ENCODE measurements around the gene SRPK3. TPM values are rescaled to one million over a fixed set of nuclear protein-coding genes. Genes with fewer than 3 reads are reported as not detected.
A peak's percentile ranks its signal among the peaks of the same experiment; 100 is the strongest.

SRPK3 gene
- under 1 TPM in 1 of 6 donors, not detected in 5; 0.08 TPM for polyA plus RNA-seq (ENCODE audit: low read depth in 6 of 6)

GRCh38 chrX:153780678-153781427, at the start of gene SRPK3:
Gene SRPK3, plus strand, starts transcription at chrX:153781041. Its CDS starts 46 bp downstream, at chrX:153781087.
- Mint-ChIP-seq H3K27ac (peak within 1 kb of the TSS in 2 of 6 donors; percentile 3 to 32), H3K9me3 (no peaks in the 10 kb centered on the region), H3K4me3 (peak within 1 kb of the TSS in 1 of 8 donors; percentile 48), H3K27me3 (peaks cover 7 to 15% (median 12%) of the 10 kb centered on the region in 3 donors), H3K36me3 (no peaks in the 10 kb centered on the region), H3K4me1 (peaks cover 6 to 10% (median 10%) of the 10 kb centered on the region in 3 donors)
- no peak for DNase-seq
- no peak for ATAC-seq (ENCODE audit: low read depth in 2 of 2)

- Mint-ChIP-seq H3K4me1 (peaks cover 15 to 21% (median 18%) of the 10 kb centered on the region in 3 donors), H3K27ac (peak overlapping the region in 2 of 6 donors; percentile 39 to 55), H3K4me3 (peak overlapping the region in 1 of 8 donors; percentile 54), H3K27me3 (no peaks in the 10 kb centered on the region), H3K9me3 (peaks cover 0 to 12% (median 7%) of the 10 kb centered on the region in 7 donors), H3K36me3 (peaks cover 13 to 24% of the 10 kb centered on the region in 2 donors)
- ATAC-seq (ENCODE audit: low read depth in 2 of 2) = no peak
- no peak for DNase-seq
Measured at GRCh38 chrX:153731117-153731844, 49.6 kb upstream of the SRPK3 start.

GRCh38 chrX:153731845-153732215, 49.0 kb upstream of the SRPK3 start:
- Mint-ChIP-seq H3K4me3 (peak overlapping the region in 1 of 8 donors; percentile 54), H3K27me3 (no peaks in the 10 kb centered on the region), H3K27ac (peak overlapping the region in 1 of 6 donors; percentile 55), H3K9me3 (peaks cover 0 to 12% (median 7%) of the 10 kb centered on the region in 7 donors), H3K4me1 (peaks cover 12 to 23% (median 17%) of the 10 kb centered on the region in 3 donors), H3K36me3 (peaks cover 13 to 24% of the 10 kb centered on the region in 2 donors)
- DNase-seq (no peak), ATAC-seq (ENCODE audit: low read depth in 2 of 2) (no peak)

GRCh38 chrX:153732401-153732800, 48.4 kb upstream of the SRPK3 start:
- Mint-ChIP-seq H3K36me3 (peaks cover 13 to 24% of the 10 kb centered on the region in 2 donors), H3K27me3 (no peaks in the 10 kb centered on the region), H3K4me3 (peak overlapping the region in 1 of 8 donors; percentile 74), H3K9me3 (peaks cover 0 to 12% (median 7%) of the 10 kb centered on the region in 7 donors), H3K4me1 (peaks cover 6 to 17% (median 11%) of the 10 kb centered on the region in 3 donors), H3K27ac (no peak overlapping the region)
- DNase-seq = no peak
- no peak for ATAC-seq (ENCODE audit: low read depth in 2 of 2)

GRCh38 chrX:153733651-153734240, 47.1 kb upstream of the SRPK3 start:
- Mint-ChIP-seq H3K9me3 (peaks cover 0 to 12% (median 6%) of the 10 kb centered on the region in 7 donors), H3K36me3 (peaks cover 13 to 24% of the 10 kb centered on the region in 2 donors), H3K4me1 (peaks cover 6 to 12% (median 9%) of the 10 kb centered on the region in 3 donors), H3K4me3 (peak overlapping the region in 1 of 8 donors; percentile 15), H3K27ac (no peak overlapping the region), H3K27me3 (no peaks in the 10 kb centered on the region)
- DNase-seq (no peak), ATAC-seq (ENCODE audit: low read depth in 2 of 2) (no peak)

GRCh38 chrX:153734871-153735270, 46.0 kb upstream of the SRPK3 start:
- DNase-seq = no peak
- peak overlapping the region in 1 of 8 donors; percentile 18 for H3K4me3 Mint-ChIP-seq

GRCh38 chrX:153735274-153735673, 45.6 kb upstream of the SRPK3 start:
- H3K36me3 Mint-ChIP-seq = peaks cover 13 to 24% of the 10 kb centered on the region in 2 donors
- no peak overlapping the region for H3K27ac Mint-ChIP-seq
- H3K9me3 Mint-ChIP-seq = peaks cover 0 to 12% (median 6%) of the 10 kb centered on the region in 7 donors
- H3K4me1 Mint-ChIP-seq = peaks cover 6 to 14% (median 12%) of the 10 kb centered on the region in 3 donors
- peak overlapping the region in 1 of 8 donors; percentile 18 for H3K4me3 Mint-ChIP-seq
- ATAC-seq (ENCODE audit: low read depth in 2 of 2) (peak; percentile 30 to 53), DNase-seq (no peak)
- no peaks in the 10 kb centered on the region for H3K27me3 Mint-ChIP-seq

More at GRCh38 chrX:153734871-153735270, 46.0 kb upstream of the SRPK3 start:
- Mint-ChIP-seq H3K36me3 (peaks cover 13 to 24% of the 10 kb centered on the region in 2 donors), H3K27me3 (no peaks in the 10 kb centered on the region), H3K27ac (no peak overlapping the region), H3K9me3 (peaks cover 0 to 12% (median 6%) of the 10 kb centered on the region in 7 donors), H3K4me1 (peaks cover 6 to 12% (median 10%) of the 10 kb centered on the region in 3 donors)
- ATAC-seq (ENCODE audit: low read depth in 2 of 2) = no peak

GRCh38 chrX:153736071-153736820, 44.6 kb upstream of the SRPK3 start:
- Mint-ChIP-seq H3K36me3 (peaks cover 12 to 17% of the 10 kb centered on the region in 2 donors), H3K27ac (no peak overlapping the region), H3K4me3 (no peak overlapping the region), H3K4me1 (peaks cover 12 to 20% (median 12%) of the 10 kb centered on the region in 3 donors), H3K9me3 (peaks cover 0 to 12% (median 6%) of the 10 kb centered on the region in 7 donors), H3K27me3 (no peaks in the 10 kb centered on the region)
- no peak for DNase-seq
- ATAC-seq (ENCODE audit: low read depth in 2 of 2) = no peak

- Mint-ChIP-seq H3K36me3 (peaks cover 5 to 10% of the 10 kb centered on the region in 2 donors), H3K4me1 (peaks cover 9 to 25% (median 13%) of the 10 kb centered on the region in 3 donors), H3K9me3 (peaks cover 0 to 6% (median 0%) of the 10 kb centered on the region in 7 donors), H3K4me3 (no peak overlapping the region), H3K27me3 (no peaks in the 10 kb centered on the region), H3K27ac (peak overlapping the region in 1 of 6 donors; percentile 66)
- DNase-seq (no peak), ATAC-seq (ENCODE audit: low read depth in 2 of 2) (no peak)
Measured at GRCh38 chrX:153736871-153737441, 43.9 kb upstream of the SRPK3 start.

- peaks cover 0 to 5% (median 0%) of the 10 kb centered on the region in 7 donors for H3K9me3 Mint-ChIP-seq
- peak overlapping the region in 1 of 6 donors; percentile 22 for H3K27ac Mint-ChIP-seq
- H3K4me1 Mint-ChIP-seq = peaks cover 13 to 32% (median 17%) of the 10 kb centered on the region in 3 donors
- no peaks in the 10 kb centered on the region for H3K27me3 Mint-ChIP-seq
- DNase-seq (no peak), ATAC-seq (ENCODE audit: low read depth in 2 of 2) (no peak)
- H3K36me3 Mint-ChIP-seq = peaks cover 5 to 7% of the 10 kb centered on the region in 2 donors
- no peak overlapping the region for H3K4me3 Mint-ChIP-seq
Measured at GRCh38 chrX:153738056-153738605, 42.7 kb upstream of the SRPK3 start.

- Mint-ChIP-seq H3K4me3 (peak overlapping the region in 2 of 8 donors; percentile 50 to 61), H3K36me3 (peaks cover 3 to 4% of the 10 kb centered on the region in 2 donors), H3K9me3 (peaks cover 0 to 1% (median 0%) of the 10 kb centered on the region in 7 donors), H3K27me3 (no peaks in the 10 kb centered on the region), H3K4me1 (peaks cover 17 to 37% (median 21%) of the 10 kb centered on the region in 3 donors), H3K27ac (no peak overlapping the region)
- DNase-seq (no peak), ATAC-seq (ENCODE audit: low read depth in 2 of 2) (no peak)
Measured at GRCh38 chrX:153739754-153740486, 40.9 kb upstream of the SRPK3 start.

All from naive B cell (primary cell).